Measurements from ENCODE around the gene NPAS3.

The NPAS3 gene

DNA sequence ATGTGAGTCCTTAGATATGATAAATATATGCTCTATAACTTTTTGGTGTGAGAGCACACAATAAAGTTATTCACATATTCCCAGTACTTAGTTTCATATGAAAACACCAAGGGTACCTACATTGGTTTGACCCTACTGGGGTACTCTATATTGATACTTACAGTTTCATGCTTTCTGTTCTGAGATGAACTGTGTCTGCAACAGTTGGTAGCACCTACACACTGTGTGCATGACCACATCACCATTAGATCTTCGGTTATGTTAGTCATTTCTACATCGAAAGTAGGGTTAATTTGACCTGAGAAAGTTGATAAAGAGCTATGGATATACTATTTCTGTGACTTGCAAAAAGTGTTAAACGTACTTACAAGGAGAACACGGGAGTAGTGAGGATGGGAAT lies 337.2 kb downstream of the NPAS3 start:
- ATAC-seq (replicated peaks; ENCODE audit: extremely low read depth, poor library complexity, severe bottlenecking) (no peak), DNase-seq (ENCODE audit: low spot score in 2 of 2) (no peak)
- Mint-ChIP-seq H3K27ac (ENCODE audit: low read depth) (no peak overlapping the region), H3K4me1 (no peaks in the 10 kb centered on the region), H3K9me3 (peaks cover 18% of the 10 kb centered on the region), H3K36me3 (ENCODE audit: insufficient read depth) (no peaks in the 10 kb centered on the region), H3K4me3 (no peak overlapping the region), H3K27me3 (no peaks in the 10 kb centered on the region)

GRCh38 chr14:33279865-33280264 lies 341.2 kb downstream of the NPAS3 start:
- Mint-ChIP-seq H3K27ac (ENCODE audit: low read depth) (no peak overlapping the region), H3K4me3 (no peak overlapping the region), H3K27me3 (no peaks in the 10 kb centered on the region), H3K9me3 (peaks cover 12% of the 10 kb centered on the region), H3K4me1 (no peaks in the 10 kb centered on the region), H3K36me3 (ENCODE audit: insufficient read depth) (no peaks in the 10 kb centered on the region)
- ATAC-seq (replicated peaks; ENCODE audit: extremely low read depth, poor library complexity, severe bottlenecking) (no peak), DNase-seq (ENCODE audit: low spot score in 2 of 2) (no peak)

- no peak overlapping the region for H3K4me3 Mint-ChIP-seq
- H3K27me3 Mint-ChIP-seq = no peaks in the 10 kb centered on the region
- ATAC-seq (replicated peaks; ENCODE audit: extremely low read depth, poor library complexity, severe bottlenecking) (no peak), DNase-seq (ENCODE audit: low spot score in 2 of 2) (no peak)
- H3K27ac Mint-ChIP-seq (ENCODE audit: low read depth) = no peak overlapping the region
- peaks cover 15% of the 10 kb centered on the region for H3K9me3 Mint-ChIP-seq
- no peaks in the 10 kb centered on the region for H3K4me1 Mint-ChIP-seq
- no peaks in the 10 kb centered on the region for H3K36me3 Mint-ChIP-seq (ENCODE audit: insufficient read depth)
Measured at GRCh38 chr14:33280646-33281045, 342.0 kb downstream of the NPAS3 start.

DNA sequence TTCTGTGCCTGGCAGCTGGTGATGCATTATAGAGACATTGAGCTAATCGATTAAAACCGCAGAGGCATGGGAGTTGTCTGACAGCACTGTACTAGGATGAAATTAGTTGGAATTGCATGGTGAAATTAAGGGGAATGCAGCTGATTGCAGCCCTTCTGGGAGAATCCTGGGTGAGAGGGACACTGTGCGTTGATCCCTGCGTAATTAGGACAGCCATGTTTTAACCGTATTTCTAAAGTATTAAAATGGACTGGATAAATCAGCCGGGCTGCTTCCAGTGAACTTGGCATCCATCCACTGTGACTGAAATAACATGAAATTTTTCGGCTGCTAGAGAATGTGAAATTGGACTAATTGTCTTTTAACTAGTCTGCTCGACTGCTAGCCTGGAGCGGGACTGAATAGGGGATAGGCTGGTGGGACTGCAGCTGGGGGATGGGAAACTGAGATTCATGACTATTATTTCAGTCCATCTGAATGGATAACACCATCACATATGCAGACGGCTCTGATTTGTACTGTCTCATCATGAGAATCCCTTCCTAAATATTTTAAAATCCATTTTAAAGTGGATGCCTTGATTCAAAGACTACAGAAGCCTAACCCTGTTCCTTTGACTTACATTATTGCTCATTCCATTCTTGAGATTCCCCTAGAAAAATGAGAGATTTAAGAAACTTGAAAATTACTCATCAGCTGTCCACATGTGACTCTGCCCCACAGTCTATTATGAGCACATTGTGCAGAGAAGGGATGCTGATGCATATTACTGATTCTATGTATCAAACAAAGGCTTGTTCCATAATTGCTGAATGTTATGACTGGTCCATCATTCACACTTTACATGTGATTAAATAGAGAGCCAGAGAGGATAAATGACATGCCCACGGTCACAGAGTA lies 343.9 kb downstream of the NPAS3 start:
- no peak for ATAC-seq (replicated peaks; ENCODE audit: extremely low read depth, poor library complexity, severe bottlenecking)
- H3K27me3 Mint-ChIP-seq = no peaks in the 10 kb centered on the region
- no peak for DNase-seq (ENCODE audit: low spot score in 2 of 2)
- H3K4me3 Mint-ChIP-seq = no peak overlapping the region
- peaks cover 15% of the 10 kb centered on the region for H3K9me3 Mint-ChIP-seq
- H3K4me1 Mint-ChIP-seq = no peaks in the 10 kb centered on the region
- no peak overlapping the region for H3K27ac Mint-ChIP-seq (ENCODE audit: low read depth)
- no peaks in the 10 kb centered on the region for H3K36me3 Mint-ChIP-seq (ENCODE audit: insufficient read depth)

- Mint-ChIP-seq H3K36me3 (ENCODE audit: insufficient read depth) (no peaks in the 10 kb centered on the region), H3K4me3 (no peak overlapping the region), H3K9me3 (peaks cover 12% of the 10 kb centered on the region), H3K4me1 (no peaks in the 10 kb centered on the region), H3K27ac (ENCODE audit: low read depth) (no peak overlapping the region), H3K27me3 (no peaks in the 10 kb centered on the region)
- ATAC-seq (replicated peaks; ENCODE audit: extremely low read depth, poor library complexity, severe bottlenecking) (no peak), DNase-seq (ENCODE audit: low spot score in 2 of 2) (no peak)
Measured at GRCh38 chr14:33285902-33286700, 347.4 kb downstream of the NPAS3 start.

GRCh38 chr14:33287189-33287588 lies 348.5 kb downstream of the NPAS3 start:
- H3K36me3 Mint-ChIP-seq (ENCODE audit: insufficient read depth) = no peaks in the 10 kb centered on the region
- H3K27me3 Mint-ChIP-seq = no peaks in the 10 kb centered on the region
- peaks cover 12% of the 10 kb centered on the region for H3K9me3 Mint-ChIP-seq
- DNase-seq (ENCODE audit: low spot score in 2 of 2) (no peak), ATAC-seq (replicated peaks; ENCODE audit: extremely low read depth, poor library complexity, severe bottlenecking) (no peak)
- H3K27ac Mint-ChIP-seq (ENCODE audit: low read depth) = no peak overlapping the region
- H3K4me3 Mint-ChIP-seq = no peak overlapping the region
- H3K4me1 Mint-ChIP-seq = no peaks in the 10 kb centered on the region

DNA sequence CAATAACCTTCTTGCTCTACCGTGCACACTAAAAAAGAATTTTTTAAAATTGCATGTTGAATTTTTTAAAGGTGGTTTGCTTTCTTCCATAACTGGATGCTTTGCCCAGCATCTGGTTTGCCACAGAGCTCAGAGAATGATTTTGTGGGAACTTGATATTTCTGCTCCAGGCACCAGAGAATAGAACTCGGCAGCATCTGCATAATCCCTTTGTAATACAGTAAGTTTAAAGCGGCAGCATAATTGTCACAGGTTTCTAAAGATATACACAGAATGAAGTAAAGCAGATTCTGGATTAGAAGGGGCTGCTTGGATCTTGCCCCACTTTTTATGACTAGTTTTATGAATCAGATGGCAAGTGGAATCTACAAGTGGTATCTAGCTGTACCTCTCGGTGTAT lies 352.0 kb downstream of the NPAS3 start:
- no peak for DNase-seq (ENCODE audit: low spot score in 2 of 2)
- Mint-ChIP-seq H3K36me3 (ENCODE audit: insufficient read depth) (no peaks in the 10 kb centered on the region), H3K4me1 (no peaks in the 10 kb centered on the region), H3K27me3 (no peaks in the 10 kb centered on the region), H3K9me3 (peaks cover 23% of the 10 kb centered on the region), H3K27ac (ENCODE audit: low read depth) (no peak overlapping the region), H3K4me3 (no peak overlapping the region)
- no peak for ATAC-seq (replicated peaks; ENCODE audit: extremely low read depth, poor library complexity, severe bottlenecking)

DNA sequence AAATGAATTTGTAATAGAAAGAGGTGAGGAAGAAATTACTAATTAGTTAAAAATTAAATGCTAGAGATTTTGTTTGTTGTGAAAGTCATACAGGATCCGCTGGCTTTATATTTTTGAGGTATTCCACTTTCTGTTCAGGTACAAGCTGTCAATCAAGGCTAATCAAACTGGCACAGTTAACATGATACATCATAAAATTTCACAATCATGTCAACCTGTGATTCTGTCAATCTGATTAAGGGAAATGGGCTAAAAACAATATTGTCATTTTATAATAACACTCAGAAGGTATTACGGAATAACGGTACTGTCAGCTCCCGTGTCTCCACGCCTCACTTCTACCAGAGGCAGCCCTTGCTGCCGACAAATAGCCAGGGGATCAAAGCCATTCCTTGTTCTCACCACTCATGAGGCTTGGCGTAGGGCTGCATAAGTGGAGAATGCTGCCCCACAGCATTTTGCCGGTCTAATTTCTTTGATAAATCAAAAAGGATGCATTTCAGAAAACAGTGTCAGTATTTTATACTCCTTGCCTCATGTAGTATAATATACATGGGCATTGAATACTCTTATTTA lies 352.9 kb downstream of the NPAS3 start:
- H3K4me1 Mint-ChIP-seq = no peaks in the 10 kb centered on the region
- ATAC-seq (replicated peaks; ENCODE audit: extremely low read depth, poor library complexity, severe bottlenecking) (no peak), DNase-seq (ENCODE audit: low spot score in 2 of 2) (no peak)
- no peaks in the 10 kb centered on the region for H3K27me3 Mint-ChIP-seq
- no peak overlapping the region for H3K4me3 Mint-ChIP-seq
- no peak overlapping the region for H3K27ac Mint-ChIP-seq (ENCODE audit: low read depth)
- H3K36me3 Mint-ChIP-seq (ENCODE audit: insufficient read depth) = no peaks in the 10 kb centered on the region
- peaks cover 18% of the 10 kb centered on the region for H3K9me3 Mint-ChIP-seq

- DNase-seq (ENCODE audit: low spot score in 2 of 2) (no peak), ATAC-seq (replicated peaks; ENCODE audit: extremely low read depth, poor library complexity, severe bottlenecking) (no peak)
- Mint-ChIP-seq H3K27me3 (no peaks in the 10 kb centered on the region), H3K4me1 (no peaks in the 10 kb centered on the region), H3K4me3 (no peak overlapping the region), H3K36me3 (ENCODE audit: insufficient read depth) (no peaks in the 10 kb centered on the region), H3K9me3 (peaks cover 14% of the 10 kb centered on the region), H3K27ac (ENCODE audit: low read depth) (no peak overlapping the region)
Measured at GRCh38 chr14:33294419-33294818, 355.7 kb downstream of the NPAS3 start.

- Mint-ChIP-seq H3K9me3 (peaks cover 14% of the 10 kb centered on the region), H3K27ac (ENCODE audit: low read depth) (no peak overlapping the region), H3K4me1 (no peaks in the 10 kb centered on the region), H3K27me3 (no peaks in the 10 kb centered on the region), H3K4me3 (no peak overlapping the region), H3K36me3 (ENCODE audit: insufficient read depth) (no peaks in the 10 kb centered on the region)
- DNase-seq (ENCODE audit: low spot score in 2 of 2) = no peak
- ATAC-seq (replicated peaks; ENCODE audit: extremely low read depth, poor library complexity, severe bottlenecking) = no peak
Measured at GRCh38 chr14:33297565-33297964, 358.9 kb downstream of the NPAS3 start.

DNA sequence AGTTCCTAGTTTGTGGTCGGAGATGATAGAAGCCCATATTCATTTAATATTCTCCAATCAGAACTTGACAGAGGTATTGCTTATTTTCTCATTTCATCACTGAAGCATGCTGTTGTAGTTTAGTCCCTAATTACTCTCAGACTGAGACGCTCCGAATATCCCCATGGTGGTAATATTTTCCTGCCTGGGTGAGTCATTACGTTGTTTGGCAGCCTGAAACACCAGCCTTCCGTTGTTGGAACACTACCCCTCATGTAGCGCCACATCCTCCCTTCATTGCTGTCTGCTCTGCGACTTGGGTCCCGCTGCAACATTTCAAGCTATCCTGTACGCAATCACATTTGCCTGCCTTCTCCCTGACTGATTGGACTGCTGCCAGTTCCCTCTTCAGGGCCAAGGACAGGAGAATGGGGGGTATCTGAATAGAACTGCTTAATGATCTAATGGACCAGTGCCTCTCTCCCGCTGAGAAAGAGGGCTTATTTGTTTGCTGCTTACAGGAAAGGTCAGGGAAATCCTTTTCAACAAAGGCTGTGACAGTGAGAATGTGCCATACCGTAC lies 369.1 kb downstream of the NPAS3 start:
- H3K27me3 Mint-ChIP-seq = no peaks in the 10 kb centered on the region
- H3K4me3 Mint-ChIP-seq = no peak overlapping the region
- no peak overlapping the region for H3K27ac Mint-ChIP-seq (ENCODE audit: low read depth)
- no peaks in the 10 kb centered on the region for H3K4me1 Mint-ChIP-seq
- H3K9me3 Mint-ChIP-seq = no peaks in the 10 kb centered on the region
- ATAC-seq (replicated peaks; ENCODE audit: extremely low read depth, poor library complexity, severe bottlenecking) = no peak
- no peaks in the 10 kb centered on the region for H3K36me3 Mint-ChIP-seq (ENCODE audit: insufficient read depth)
- DNase-seq (ENCODE audit: low spot score in 2 of 2) = no peak

DNA sequence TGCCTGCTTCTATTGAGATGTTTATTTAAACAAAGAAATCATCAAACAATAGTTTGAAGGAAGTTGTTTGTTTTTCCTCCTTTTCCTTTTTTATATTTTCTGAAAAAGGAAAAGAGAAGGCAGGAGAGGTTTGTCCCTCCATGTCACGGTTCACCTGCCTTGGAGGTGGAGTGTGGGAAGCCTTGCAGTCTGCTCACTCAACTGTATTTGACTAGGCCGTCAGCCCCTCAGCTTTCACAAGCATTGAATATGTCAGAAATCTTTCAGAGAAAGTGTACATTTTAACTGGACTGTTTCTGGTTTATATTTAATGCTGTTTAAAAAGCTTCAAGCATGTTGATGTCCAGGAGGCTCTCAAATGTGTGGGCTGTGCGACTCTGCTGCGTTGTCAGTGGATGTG lies 370.4 kb downstream of the NPAS3 start:
- DNase-seq (ENCODE audit: low spot score in 2 of 2) = no peak
- ATAC-seq (replicated peaks; ENCODE audit: extremely low read depth, poor library complexity, severe bottlenecking) = no peak
- no peaks in the 10 kb centered on the region for H3K36me3 Mint-ChIP-seq (ENCODE audit: insufficient read depth)
- no peaks in the 10 kb centered on the region for H3K4me1 Mint-ChIP-seq
- no peak overlapping the region for H3K4me3 Mint-ChIP-seq
- H3K27ac Mint-ChIP-seq (ENCODE audit: low read depth) = no peak overlapping the region
- no peaks in the 10 kb centered on the region for H3K27me3 Mint-ChIP-seq
- H3K9me3 Mint-ChIP-seq = no peaks in the 10 kb centered on the region

Measured in central memory CD8-positive, alpha-beta T cell (primary cell).